K562 (cell line): Measurements from ENCODE around the gene NPAS3. TPM values are rescaled to one million over a fixed set of nuclear protein-coding genes. Genes with fewer than 3 reads are reported as not detected.

ENCODE experiments used
- ATAC-seq: fragments of 200-7000 bp; cut with Tn5 transposase; 3 replicates; pipeline ENCODE4 v1.9.1; 2020; ENCODE audit warnings: moderate library complexity
- BruUV-seq: library from RNA; stranded (reverse); fragments of 400-500 nt; replicated peaks from 2 replicates; lab custom pipeline; 2021; lab: Mats Ljungman, UMichigan
- CTCF ChIA-PET: fragments of 300-600 bp; formaldehyde crosslinking; extraction: SDS; loops from one replicate; lab custom pipeline; 2021; ENCODE audit warnings: low intra/inter-chr PET ratio; lab: Yijun Ruan, JAX
- POLR2A ChIA-PET: fragments of 300-600, 350-650 bp; sonication (Branson Sonifier 250); formaldehyde crosslinking; extraction: SDS; loops from one replicate; lab custom pipeline; 2021; ENCODE audit warnings: antibody characterized with exemption, inconsistent platforms; lab: Yijun Ruan, JAX
- DNase-seq, 4 experiments: peaks; one replicate each; pipeline versions ENCODE4 v3.0.0 to v3.0.0-alpha.2; 2011 to 2018; ENCODE audit warnings: low spot score in 3 of 4, mixed read lengths in 3 of 4; ENCODE audit errors: extremely low read depth in 1 of 4
- FAIRE-seq: peaks from 2 replicates; lab custom pipeline; 2011; peaks lifted over from hg19 to GRCh38; lab: Jason Lieb, UNC
- H2AFZ ChIP-seq: 2 replicates; pipeline ENCODE4 v1.6.0; 2011; ENCODE audit warnings: low read depth, low read length, control low read depth, inconsistent platforms
- H3K27ac ChIP-seq: fragments of 200-600 bp; 3 replicates; pipeline ENCODE4 v1.8.0; 2011; ENCODE audit warnings: low read depth, mild to moderate bottlenecking, control low read depth, inconsistent platforms, low read length, moderate library complexity, mixed read lengths; ENCODE audit errors: extremely low read depth
- H3K27me3 ChIP-seq, 2 experiments: fragments of 300-600 bp in 1 of 2; 2 replicates in 1 of 2; 3 replicates in 1 of 2; pipeline versions ENCODE4 v1.6.0 to v1.8.0; 2011; ENCODE audit warnings: inconsistent platforms in 2 of 2, low read length in 2 of 2, mild to moderate bottlenecking in 1 of 2, mixed read lengths in 1 of 2, moderate library complexity in 1 of 2; ENCODE audit not compliant: control insufficient read depth in 2 of 2, insufficient read depth in 2 of 2
- H3K36me3 ChIP-seq: fragments of 300-600 bp; 3 replicates; pipeline ENCODE4 v1.8.0; 2011; ENCODE audit warnings: mild to moderate bottlenecking, low read length, inconsistent platforms; ENCODE audit not compliant: control insufficient read depth, insufficient read depth
- H3K4me1 ChIP-seq, 2 experiments: fragments of 200-600 bp in 1 of 2; replicated peaks in 1 of 2; 2 replicates in 1 of 2; 3 replicates in 1 of 2; pipeline versions ENCODE4 v1.5.1 to v1.8.0; 2011; ENCODE audit warnings: inconsistent platforms in 2 of 2, low read length in 2 of 2, mild to moderate bottlenecking in 1 of 2, mixed read lengths in 1 of 2, moderate library complexity in 1 of 2; ENCODE audit not compliant: control insufficient read depth in 2 of 2, insufficient read depth in 2 of 2
- H3K4me2 ChIP-seq: 2 replicates; pipeline ENCODE4 v1.6.1; 2011; ENCODE audit warnings: low read length, control low read depth, inconsistent platforms, mixed read lengths; ENCODE audit not compliant: insufficient read depth
- H3K4me3 ChIP-seq: fragments of 200-600 bp; sonication (generic), shearing (Covaris generic); 2 replicates; pipeline ENCODE4 v1.5.1; 2016; ENCODE audit warnings: control low read depth, inconsistent platforms
- H3K79me2 ChIP-seq: fragments of 200-600 bp; 3 replicates; pipeline ENCODE4 v1.8.0; 2011; ENCODE audit warnings: low read length, inconsistent platforms; ENCODE audit not compliant: control insufficient read depth, insufficient read depth
- H3K9ac ChIP-seq, 2 experiments: 2 replicates each; pipeline versions ENCODE4 v1.6.0 to v1.6.1; 2011; ENCODE audit warnings: low read depth in 2 of 2, low read length in 2 of 2, control low read depth in 1 of 2, inconsistent platforms in 1 of 2, mild to moderate bottlenecking in 1 of 2, mixed read lengths in 1 of 2; ENCODE audit not compliant: insufficient read depth in 1 of 2
- H3K9me1 ChIP-seq: one replicate; pipeline ENCODE4 v1.6.0; 2011; ENCODE audit warnings: inconsistent platforms, mild to moderate bottlenecking, low read length, moderate library complexity; ENCODE audit not compliant: control insufficient read depth, insufficient read depth
- H3K9me3 ChIP-seq: replicated peaks from 2 replicates; pipeline ENCODE4 v1.5.1; 2011; ENCODE audit warnings: low read depth, low read length, inconsistent platforms; ENCODE audit not compliant: control insufficient read depth, insufficient read depth
- H4K20me1 ChIP-seq: replicated peaks from 2 replicates; pipeline ENCODE4 v1.6.1; 2011; ENCODE audit warnings: low read length, inconsistent platforms, mixed read lengths; ENCODE audit not compliant: control insufficient read depth, insufficient read depth
- ARHGAP35 ChIP-seq: fragments of 450-650 bp; IDR thresholded peaks from 2 replicates; pipeline ENCODE4 v1.6.1; 2018; ENCODE audit not compliant: partially characterized antibody
- EGR1 ChIP-seq: fragments of 450-650 bp; conservative IDR thresholded peaks from 2 replicates; pipeline ENCODE4 v1.6.1; 2017; ENCODE audit warnings: mild to moderate bottlenecking
- EZH2 ChIP-seq: IDR thresholded peaks from 2 replicates; pipeline ENCODE4 v1.6.1; 2012; ENCODE audit warnings: low read depth, mild to moderate bottlenecking, inconsistent platforms, low read length, borderline replicate concordance
- HDAC1 ChIP-seq, 2 experiments: fragments of 450-650 bp; IDR thresholded peaks; 2 replicates each; pipeline ENCODE4 v1.6.1; 2016 to 2017; ENCODE audit warnings: inconsistent platforms in 1 of 2, mild to moderate bottlenecking in 1 of 2, moderate library complexity in 1 of 2
- KHSRP ChIP-seq: fragments of 450-650 bp; IDR thresholded peaks from 2 replicates; pipeline ENCODE4 v1.6.1; 2017
- MTA1 ChIP-seq: fragments of 450-650 bp; IDR thresholded peaks from 2 replicates; pipeline ENCODE4 v1.6.1; 2017; ENCODE audit warnings: borderline replicate concordance
- MXI1 ChIP-seq: IDR thresholded peaks from 2 replicates; pipeline ENCODE4 v1.6.1; 2011; ENCODE audit warnings: low read depth, mild to moderate bottlenecking, improper control_type of control experiment, low read length
- NELFE ChIP-seq: IDR thresholded peaks from 2 replicates; pipeline ENCODE4 v1.6.1; 2011; ENCODE audit warnings: mild to moderate bottlenecking; ENCODE audit not compliant: insufficient read depth, insufficient read length
- SRSF1 ChIP-seq: fragments of 200-400 bp; formaldehyde crosslinking; IDR thresholded peaks from 2 replicates; pipeline ENCODE4 v1.6.1; 2017; ENCODE audit warnings: mild to moderate bottlenecking, low read depth, low read length, moderate library complexity
- TCF15 ChIP-seq: fragments of 250-450 bp; sonication (Bioruptor Pico); IDR thresholded peaks from 2 replicates; pipeline ENCODE4 v1.8.0; 2022; ENCODE audit warnings: moderate library complexity, mild to moderate bottlenecking, inconsistent platforms
- ZC3H8 ChIP-seq: fragments of 450-650 bp; IDR thresholded peaks from 2 replicates; pipeline ENCODE4 v1.6.1; 2017
- ZKSCAN3 ChIP-seq: fragments of 250-450 bp; sonication (Bioruptor Pico); IDR thresholded peaks from 2 replicates; pipeline ENCODE4 v1.4.0; 2020
- WGBS: fragments of 100-300 bp; shearing (Covaris generic); methylation state at CpG from one replicate; pipeline ENCODE4 v1.1.6; 2016; ENCODE audit warnings: low coverage, mixed read lengths; ENCODE audit not compliant: insufficient coverage; ENCODE audit errors: missing lambda C conversion rate; 5-methylcytosine and 5-hydroxymethylcytosine counted together
- in situ Hi-C: fragments of 300-500 bp; cut with MboI; formaldehyde crosslinking; loops from 4 replicates; pipeline ENCODE4 v1.15.0; 2018; ENCODE audit warnings: inconsistent platforms, mixed read lengths
- intact Hi-C: fragments of 100-400 bp; cut with micrococcal nuclease; formaldehyde crosslinking; loops from 2 replicates; pipeline ENCODE4 v1.14.2; 2022
- polyA plus RNA-seq, 8 experiments: library from polyadenylated mRNA; depleted of rRNA in 4 of 8; stranded (reverse) in 5 of 8; unstranded in 3 of 8; fragments of >200 nt; fragmentation: Nextera tagmentation in 2 of 8; fragmentation: Illumina TruSeq in 1 of 8; extraction: Ambion mirVana in 2 of 8; extraction: Trizol in 1 of 8; gene quantifications; 2 replicates each; pipeline versions ENCODE4 v1.2.1 to v1.2.3, GENCODE V29; 2011 to 2014; ENCODE audit warnings: inconsistent platforms in 1 of 8, missing spikeins in 1 of 8
- total RNA-seq, 7 experiments: library from RNA; depleted of rRNA in 6 of 7; stranded (reverse); fragments of >200 nt in 6 of 7; fragmentation: Illumina TruSeq in 2 of 7; extraction: Trizol in 2 of 7; gene quantifications; 2 replicates each; pipeline versions ENCODE4 v1.2.1 to v1.2.3, GENCODE V29; 2011 to 2021; ENCODE audit warnings: low replicate concordance in 1 of 7
- TF ChIP-seq, protein P1 (sequence below): sonication (generic); formaldehyde crosslinking; IDR thresholded peaks from 2 replicates; pipeline ENCODE4 v1.8.0; 2022; ENCODE audit warnings: mild to moderate bottlenecking, missing genetic modification reagents
- TF ChIP-seq, protein P2 (sequence below): fragments of 450-650 bp; formaldehyde crosslinking; IDR thresholded peaks from 2 replicates; pipeline ENCODE4 v1.4.0; 2020; ENCODE audit warnings: mild to moderate bottlenecking, moderate library complexity

The NPAS3 gene
- total and polyA plus RNA-seq, 9 of the 15 experiments (the other 6 are each of a cell fraction or from before 2014, with no cell fraction given), result 0.04 TPM; not detected in 8

DNA sequence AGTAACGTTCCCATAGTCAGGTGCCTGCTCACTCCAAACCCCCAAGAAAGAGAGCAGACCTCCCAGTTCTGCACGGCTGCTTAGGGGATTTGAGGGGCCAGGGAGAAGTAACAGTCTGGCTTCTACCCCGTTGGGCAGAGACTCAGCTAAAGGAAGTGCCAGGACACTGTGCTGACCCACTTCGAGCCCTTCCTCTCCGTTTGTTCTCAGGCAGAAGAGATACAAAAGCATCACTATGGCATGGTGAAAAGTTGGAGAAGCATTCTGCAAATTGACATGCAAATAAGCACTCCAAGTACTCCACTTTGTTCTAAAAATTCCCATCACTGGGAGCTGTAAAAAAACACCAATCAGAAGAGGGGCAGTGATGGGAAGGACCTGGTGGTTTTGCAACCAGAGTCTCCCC is 773.1 kb downstream of the NPAS3 start:
- H3K27ac ChIP-seq, result no peak overlapping the region
- H2AFZ ChIP-seq, result no peak overlapping the region
- no TSS peak for BruUV-seq
- intact Hi-C loops, result no loop called here
- FAIRE-seq (no peak), ATAC-seq (no peak), DNase-seq (no peak)
- POLR2A ChIA-PET, result interaction anchor here (0.9 kb wide), 1 partner anchor 9 kb away, joined by 3 read pairs; no protein-coding TSS in a partner anchor
- H3K9ac ChIP-seq, result no peak overlapping the region
- TF ChIP-seq MTA1 (no peak), MXI1 (no peak), NELFE (no peak), EZH2 (no peak), ARHGAP35 (no peak), KHSRP (no peak), ZC3H8 (no peak), EGR1 (no peak), SRSF1 (no peak), HDAC1 (IDR thresholded peaks at IDR 0.05) (no peak), ZKSCAN3 (CRISPR knock-in tag) (no peak), TCF15 (CRISPR knock-in tag) (no peak)
- TF ChIP-seq, protein P1, sequence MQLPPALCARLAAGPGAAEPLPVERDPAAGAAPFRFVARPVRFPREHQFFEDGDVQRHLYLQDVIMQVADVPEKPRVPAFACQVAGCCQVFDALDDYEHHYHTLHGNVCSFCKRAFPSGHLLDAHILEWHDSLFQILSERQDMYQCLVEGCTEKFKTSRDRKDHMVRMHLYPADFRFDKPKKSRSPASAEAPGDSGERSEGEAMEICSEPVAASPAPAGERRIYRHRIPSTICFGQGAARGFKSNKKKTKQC, result no peak
- TF ChIP-seq, protein P2, sequence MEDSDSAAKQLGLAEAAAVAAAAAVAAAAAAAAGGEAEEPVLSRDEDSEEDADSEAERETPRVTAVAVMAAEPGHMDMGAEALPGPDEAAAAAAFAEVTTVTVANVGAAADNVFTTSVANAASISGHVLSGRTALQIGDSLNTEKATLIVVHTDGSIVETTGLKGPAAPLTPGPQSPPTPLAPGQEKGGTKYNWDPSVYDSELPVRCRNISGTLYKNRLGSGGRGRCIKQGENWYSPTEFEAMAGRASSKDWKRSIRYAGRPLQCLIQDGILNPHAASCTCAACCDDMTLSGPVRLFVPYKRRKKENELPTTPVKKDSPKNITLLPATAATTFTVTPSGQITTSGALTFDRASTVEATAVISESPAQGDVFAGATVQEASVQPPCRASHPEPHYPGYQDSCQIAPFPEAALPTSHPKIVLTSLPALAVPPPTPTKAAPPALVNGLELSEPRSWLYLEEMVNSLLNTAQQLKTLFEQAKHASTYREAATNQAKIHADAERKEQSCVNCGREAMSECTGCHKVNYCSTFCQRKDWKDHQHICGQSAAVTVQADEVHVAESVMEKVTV, result no peak
- H3K4me2 ChIP-seq, result no peak overlapping the region
- in situ Hi-C loops, result no loop called here
- CTCF ChIA-PET, result no interaction called here
- no peaks in the 10 kb centered on the region for H3K9me3 ChIP-seq
- no peak overlapping the region for H3K4me3 ChIP-seq
- no peaks in the 10 kb centered on the region for H3K79me2 ChIP-seq
- H3K9me1 ChIP-seq, result no peaks in the 10 kb centered on the region
- WGBS, result 0% methylated on average over 5 of the region's 5 CpGs
- H4K20me1 ChIP-seq, result no peaks in the 10 kb centered on the region
- peaks cover 2 to 11% of the 10 kb centered on the region in 2 experiments; a peak in 3 of 5 replicates for H3K27me3 ChIP-seq
- H3K36me3 ChIP-seq, result no peaks in the 10 kb centered on the region
- H3K4me1 ChIP-seq, result no peaks in the 10 kb centered on the region
